OCI-M1 (cell line): ENCODE measurements around the gene NOTUM.

Experiments used
- DNase-seq: peaks from one replicate; lab custom pipeline; 2025; lab: John Stamatoyannopoulos, UW

The NOTUM gene

GRCh38 chr17:81961087-81961511, at the start of gene NOTUM:
Gene NOTUM, minus strand, starts transcription at chr17:81961187. Its CDS starts 278 bp downstream, at chr17:81960909.
- DNase-seq = peak; percentile 40

GRCh38 chr17:82009413-82009812, 48.4 kb upstream of the NOTUM start:
- DNase-seq = no peak

GRCh38 chr17:82008941-82009405, 48.0 kb upstream of the NOTUM start:
- DNase-seq = no peak

GRCh38 chr17:82008258-82008940, 47.4 kb upstream of the NOTUM start:
- DNase-seq = no peak

GRCh38 chr17:82007495-82008257, 46.7 kb upstream of the NOTUM start:
- no peak for DNase-seq

GRCh38 chr17:82007228-82007494, 46.2 kb upstream of the NOTUM start:
- no peak for DNase-seq

GRCh38 chr17:82006468-82007227, 45.7 kb upstream of the NOTUM start:
- DNase-seq = no peak

- no peak for DNase-seq
These were observed 44.8 kb upstream of the NOTUM start for GRCh38 chr17:82005701-82006348.

GRCh38 chr17:82004517-82005455, 43.8 kb upstream of the NOTUM start:
- no peak for DNase-seq

- DNase-seq = no peak
These were observed 42.7 kb upstream of the NOTUM start for GRCh38 chr17:82003411-82004381.

GRCh38 chr17:82001571-82002056, 40.6 kb upstream of the NOTUM start:
- no peak for DNase-seq

GRCh38 chr17:82000803-82001570, 40.0 kb upstream of the NOTUM start:
- no peak for DNase-seq

- no peak for DNase-seq
These were observed 39.2 kb upstream of the NOTUM start for GRCh38 chr17:81999976-82000802.

- DNase-seq = no peak
These were observed 38.6 kb upstream of the NOTUM start for GRCh38 chr17:81999587-81999975.

- DNase-seq = no peak
These were observed 37.9 kb upstream of the NOTUM start for GRCh38 chr17:81998691-81999438.

GRCh38 chr17:81998212-81998611, 37.2 kb upstream of the NOTUM start:
- no peak for DNase-seq

- DNase-seq = no peak
These were observed 35.9 kb upstream of the NOTUM start for GRCh38 chr17:81996757-81997441.
